Hindlimb muscle (tissue), 1 donor: Measurements from ENCODE around the gene LGALS4. TPM values are rescaled to one million over a fixed set of nuclear protein-coding genes. Genes with fewer than 3 reads are reported as not detected.
"Not testable (repeated sequence)": the region's sequence is repeated elsewhere in the genome, so short reads cannot be mapped to it uniquely, and the experiment has no call there.

ENCODE experiments used
- DNase-seq: peaks from one replicate; pipeline ENCODE4 v3.0.0-alpha.2; 2013
- polyA plus RNA-seq: library from polyadenylated mRNA; unstranded; fragments of 120-200 nt; gene quantifications from one replicate; pipeline ENCODE4 v1.2.1, GENCODE V29; 2013; ENCODE audit not compliant: insufficient read length

The LGALS4 gene
- polyA plus RNA-seq, 1 donor = 1.5 TPM

- not testable (repeated sequence) for DNase-seq
Measured at GRCh38 chr19:38770228-38770948, 42.4 kb downstream of the LGALS4 start.

- peak; percentile 89 for DNase-seq
Measured at GRCh38 chr19:38769635-38770211, 43.0 kb downstream of the LGALS4 start.

DNA sequence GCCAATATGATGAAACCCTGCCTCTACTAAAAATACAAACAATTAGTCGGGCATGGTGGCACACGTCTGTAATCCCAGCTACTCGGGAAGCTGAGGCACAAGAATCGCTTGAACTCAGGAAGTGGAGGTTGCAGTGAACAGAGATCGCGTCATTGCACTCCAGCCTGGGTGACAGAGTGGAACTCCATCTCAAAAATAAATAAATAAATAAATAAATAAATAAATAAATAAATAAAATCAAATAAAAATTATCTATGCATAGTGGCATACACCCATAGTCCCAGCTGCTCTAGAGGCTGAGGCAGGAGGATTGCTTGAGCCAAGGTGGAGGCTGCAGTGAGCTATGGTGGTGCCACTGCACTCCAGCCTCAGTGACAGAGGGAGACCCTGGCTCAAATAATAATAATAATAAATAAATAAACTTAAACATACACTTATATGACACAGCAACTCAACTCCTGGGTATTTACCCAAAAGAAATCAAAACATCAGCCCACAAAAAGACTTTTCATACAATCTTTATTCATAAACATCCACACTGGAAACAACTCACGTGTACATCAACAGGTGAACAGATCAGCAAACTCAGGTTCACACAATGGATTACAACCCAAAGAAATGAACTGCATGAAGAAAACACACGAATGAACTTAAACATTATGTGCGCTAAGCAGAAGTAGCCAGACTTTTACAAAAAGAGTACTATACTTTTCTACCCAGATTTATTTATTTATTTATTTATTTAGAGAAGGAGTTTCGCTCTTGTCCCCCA lies 46.3 kb downstream of the LGALS4 start:
- DNase-seq = no peak

- DNase-seq = no peak
Measured at GRCh38 chr19:38765214-38765613, 47.5 kb downstream of the LGALS4 start.

- no peak for DNase-seq
Measured at GRCh38 chr19:38763795-38764220, 48.9 kb downstream of the LGALS4 start.

DNA sequence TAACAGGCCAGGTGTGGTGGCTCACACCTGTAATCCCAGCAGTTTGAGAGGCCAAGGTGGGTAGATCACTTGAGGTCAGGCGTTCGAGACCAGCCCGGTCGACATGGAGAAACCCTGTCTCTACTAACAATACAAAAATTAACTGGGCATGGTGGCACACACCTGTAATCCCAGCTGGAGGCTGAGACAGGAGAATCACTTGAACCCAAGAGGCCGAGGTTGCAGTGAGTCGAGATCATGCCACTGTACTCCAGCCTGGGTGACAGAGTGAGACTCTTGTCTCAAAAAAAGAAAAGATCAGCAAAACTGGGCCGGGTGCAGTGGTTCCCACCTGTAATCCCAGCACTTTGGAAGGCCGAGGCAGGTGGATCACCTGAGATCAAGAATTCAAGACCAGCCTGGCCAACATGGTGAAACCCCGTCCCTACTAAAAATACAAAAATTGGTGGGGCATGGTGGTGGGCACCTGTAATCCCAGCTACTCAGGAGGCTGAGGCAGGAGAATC lies 50.8 kb downstream of the LGALS4 start:
- DNase-seq = not testable (repeated sequence)

- not testable (repeated sequence) for DNase-seq
Measured at GRCh38 chr19:38760805-38761517, 51.8 kb downstream of the LGALS4 start.

GRCh38 chr19:38759590-38760003 lies 53.1 kb downstream of the LGALS4 start:
- DNase-seq = no peak

GRCh38 chr19:38754196-38754595 lies 58.5 kb downstream of the LGALS4 start:
- DNase-seq = not testable (repeated sequence)

- DNase-seq = not testable (repeated sequence)
Measured at GRCh38 chr19:38753783-38754182, 59.0 kb downstream of the LGALS4 start.

Other genes with a start within 250 kb of the LGALS4 start
- gene MAP4K1, start 195.0 kb downstream of the LGALS4 start, polyA plus RNA-seq = 12.2 TPM
- gene EIF3K, start 193.8 kb downstream of the LGALS4 start, polyA plus RNA-seq = 381 TPM
- 251 TPM for gene ACTN4, start 165.3 kb downstream of the LGALS4 start, polyA plus RNA-seq
- gene CAPN12, start 68.5 kb downstream of the LGALS4 start, polyA plus RNA-seq = 3.4 TPM
- gene LGALS7, start 39.4 kb downstream of the LGALS4 start, polyA plus RNA-seq = not detected
- 5.4 TPM for gene LGALS7B, start 23.7 kb downstream of the LGALS4 start, polyA plus RNA-seq
- gene ECH1, start 18.8 kb upstream of the LGALS4 start, polyA plus RNA-seq = 154 TPM
- gene HNRNPL, start 37.0 kb upstream of the LGALS4 start, polyA plus RNA-seq = 273 TPM
- gene RINL, start 65.3 kb upstream of the LGALS4 start, polyA plus RNA-seq = 9.1 TPM
- gene SIRT2, start 86.7 kb upstream of the LGALS4 start, polyA plus RNA-seq = 98.5 TPM
- gene NFKBIB, start 87.0 kb upstream of the LGALS4 start, polyA plus RNA-seq = 11.5 TPM
- gene CCER2, start 99.2 kb upstream of the LGALS4 start, polyA plus RNA-seq = 4.2 TPM
- 31.1 TPM for gene SARS2, start 117.8 kb upstream of the LGALS4 start, polyA plus RNA-seq
- 20.2 TPM for gene MRPS12, start 118.0 kb upstream of the LGALS4 start, polyA plus RNA-seq
- 32.3 TPM for gene FBXO17, start 162.8 kb upstream of the LGALS4 start, polyA plus RNA-seq
- gene FBXO27, start 219.6 kb upstream of the LGALS4 start, polyA plus RNA-seq = 4.1 TPM